ENCODE data around the gene C1orf122. TPM values are rescaled to one million over a fixed set of nuclear protein-coding genes. Genes with fewer than 3 reads are reported as not detected.

The C1orf122 gene
- total RNA-seq, 1 experiment from 2014 or later, result 77.2 TPM

DNA sequence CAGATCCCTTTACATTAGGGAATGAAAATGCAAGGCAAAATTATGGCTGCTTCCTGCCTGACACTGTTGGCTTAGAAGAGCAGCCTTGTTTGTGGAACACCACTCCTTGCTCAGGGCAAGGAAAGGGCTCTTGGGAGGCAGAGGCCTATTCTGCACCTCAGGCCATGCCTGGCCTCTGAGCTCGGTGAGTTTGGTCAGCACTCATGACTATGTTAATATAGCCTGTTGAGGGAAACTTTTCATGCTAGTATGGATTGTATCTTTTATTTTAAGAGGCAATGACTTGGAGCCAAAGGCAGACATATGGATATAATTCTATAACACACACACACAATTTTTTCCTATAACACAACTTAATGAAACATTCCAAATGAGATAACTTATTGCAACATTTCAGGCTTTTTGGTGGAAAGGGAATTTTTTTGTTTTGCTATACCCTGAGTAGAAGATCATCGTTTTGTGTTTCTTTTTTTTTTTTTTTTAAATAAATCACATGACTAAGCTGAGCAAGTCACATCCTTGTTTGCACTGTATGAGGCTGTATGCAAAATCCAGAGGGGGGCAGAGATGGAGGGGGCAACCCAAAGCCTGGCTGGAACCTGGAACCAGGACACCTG lies 6.0 kb downstream of the C1orf122 start:
- ATAC-seq (no peak), DNase-seq (ENCODE audit: low read depth, low spot score) (no peak)
- POLR2A ChIA-PET, result interaction anchor here (0.6 kb wide), 1 partner anchor 63 kb away, joined by 6 read pairs; no protein-coding TSS in a partner anchor
- intact Hi-C loops (cut with micrococcal nuclease; ENCODE audit: unreplicated experiment) (no loop called here), in situ Hi-C loops (cut with HindIII; ENCODE audit: low pct_unique_long_range_greater_than_20kb, low sequenced_read_pairs) (no loop called here)
- no peaks in the 10 kb centered on the region for H3K9me3 ChIP-seq (ENCODE audit: control insufficient read depth, insufficient read depth, low read depth, low read length)
- TF ChIP-seq SIN3A (IDR thresholded peaks at IDR 0.05; ENCODE audit: borderline replicate concordance, insufficient read depth, low read depth, low read length) (no peak), POLR2AphosphoS5 (IDR thresholded peaks at IDR 0.05; ENCODE audit: low read depth, low read length) (no peak), TCF7L2 (IDR thresholded peaks at IDR 0.05; ENCODE audit: low read depth, low read length) (no peak)
- TF ChIP-seq, protein P1, sequence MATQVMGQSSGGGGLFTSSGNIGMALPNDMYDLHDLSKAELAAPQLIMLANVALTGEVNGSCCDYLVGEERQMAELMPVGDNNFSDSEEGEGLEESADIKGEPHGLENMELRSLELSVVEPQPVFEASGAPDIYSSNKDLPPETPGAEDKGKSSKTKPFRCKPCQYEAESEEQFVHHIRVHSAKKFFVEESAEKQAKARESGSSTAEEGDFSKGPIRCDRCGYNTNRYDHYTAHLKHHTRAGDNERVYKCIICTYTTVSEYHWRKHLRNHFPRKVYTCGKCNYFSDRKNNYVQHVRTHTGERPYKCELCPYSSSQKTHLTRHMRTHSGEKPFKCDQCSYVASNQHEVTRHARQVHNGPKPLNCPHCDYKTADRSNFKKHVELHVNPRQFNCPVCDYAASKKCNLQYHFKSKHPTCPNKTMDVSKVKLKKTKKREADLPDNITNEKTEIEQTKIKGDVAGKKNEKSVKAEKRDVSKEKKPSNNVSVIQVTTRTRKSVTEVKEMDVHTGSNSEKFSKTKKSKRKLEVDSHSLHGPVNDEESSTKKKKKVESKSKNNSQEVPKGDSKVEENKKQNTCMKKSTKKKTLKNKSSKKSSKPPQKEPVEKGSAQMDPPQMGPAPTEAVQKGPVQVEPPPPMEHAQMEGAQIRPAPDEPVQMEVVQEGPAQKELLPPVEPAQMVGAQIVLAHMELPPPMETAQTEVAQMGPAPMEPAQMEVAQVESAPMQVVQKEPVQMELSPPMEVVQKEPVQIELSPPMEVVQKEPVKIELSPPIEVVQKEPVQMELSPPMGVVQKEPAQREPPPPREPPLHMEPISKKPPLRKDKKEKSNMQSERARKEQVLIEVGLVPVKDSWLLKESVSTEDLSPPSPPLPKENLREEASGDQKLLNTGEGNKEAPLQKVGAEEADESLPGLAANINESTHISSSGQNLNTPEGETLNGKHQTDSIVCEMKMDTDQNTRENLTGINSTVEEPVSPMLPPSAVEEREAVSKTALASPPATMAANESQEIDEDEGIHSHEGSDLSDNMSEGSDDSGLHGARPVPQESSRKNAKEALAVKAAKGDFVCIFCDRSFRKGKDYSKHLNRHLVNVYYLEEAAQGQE (IDR thresholded peaks at IDR 0.05; ENCODE audit: insufficient read depth in 1 of 2, low read depth in 2 of 2, low read length in 1 of 2), result no peak
- TF ChIP-seq, protein P2, sequence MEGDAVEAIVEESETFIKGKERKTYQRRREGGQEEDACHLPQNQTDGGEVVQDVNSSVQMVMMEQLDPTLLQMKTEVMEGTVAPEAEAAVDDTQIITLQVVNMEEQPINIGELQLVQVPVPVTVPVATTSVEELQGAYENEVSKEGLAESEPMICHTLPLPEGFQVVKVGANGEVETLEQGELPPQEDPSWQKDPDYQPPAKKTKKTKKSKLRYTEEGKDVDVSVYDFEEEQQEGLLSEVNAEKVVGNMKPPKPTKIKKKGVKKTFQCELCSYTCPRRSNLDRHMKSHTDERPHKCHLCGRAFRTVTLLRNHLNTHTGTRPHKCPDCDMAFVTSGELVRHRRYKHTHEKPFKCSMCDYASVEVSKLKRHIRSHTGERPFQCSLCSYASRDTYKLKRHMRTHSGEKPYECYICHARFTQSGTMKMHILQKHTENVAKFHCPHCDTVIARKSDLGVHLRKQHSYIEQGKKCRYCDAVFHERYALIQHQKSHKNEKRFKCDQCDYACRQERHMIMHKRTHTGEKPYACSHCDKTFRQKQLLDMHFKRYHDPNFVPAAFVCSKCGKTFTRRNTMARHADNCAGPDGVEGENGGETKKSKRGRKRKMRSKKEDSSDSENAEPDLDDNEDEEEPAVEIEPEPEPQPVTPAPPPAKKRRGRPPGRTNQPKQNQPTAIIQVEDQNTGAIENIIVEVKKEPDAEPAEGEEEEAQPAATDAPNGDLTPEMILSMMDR (IDR thresholded peaks at IDR 0.05), result no peak
- H3K36me3 ChIP-seq (ENCODE audit: control insufficient read depth, insufficient read depth, low read length), result peaks cover 13% of the 10 kb centered on the region
- no peak overlapping the region for H3K4me3 ChIP-seq (ENCODE audit: low read depth in 2 of 2, low read length in 2 of 2)
- H3K27ac ChIP-seq (ENCODE audit: low read length), result no peak overlapping the region
- H3K4me1 ChIP-seq (ENCODE audit: control insufficient read depth, insufficient read depth, low read length), result peaks cover 23% of the 10 kb centered on the region
- TSS peak; percentile 28 for BruUV-seq (replicated peaks)
- no peaks in the 10 kb centered on the region for H3K27me3 ChIP-seq (ENCODE audit: control insufficient read depth, insufficient read depth, low read length)
- CTCF ChIA-PET, result no interaction called here

DNA sequence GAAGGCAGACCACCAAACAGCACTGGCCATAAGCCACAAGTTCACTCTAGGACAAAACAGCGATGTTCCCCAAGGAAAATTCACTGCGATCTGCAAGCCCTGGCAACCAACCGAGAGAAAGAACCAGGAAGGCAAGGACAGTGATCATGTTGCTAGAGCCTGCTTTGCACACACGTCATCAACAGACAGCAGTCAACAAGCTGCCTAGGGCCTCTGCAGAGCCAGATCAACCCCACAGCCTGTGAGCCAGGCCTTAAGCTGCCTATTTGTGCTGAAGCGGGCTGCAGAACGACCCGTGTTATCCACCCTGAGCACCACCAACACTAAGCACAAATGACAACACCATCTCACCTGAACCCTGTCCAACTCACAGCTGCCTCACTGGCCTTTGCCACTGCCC lies 6.7 kb downstream of the C1orf122 start:
- Histone ChIP-seq H3K27me3 (ENCODE audit: control insufficient read depth, insufficient read depth, low read length) (no peaks in the 10 kb centered on the region), H3K36me3 (ENCODE audit: control insufficient read depth, insufficient read depth, low read length) (peaks cover 12% of the 10 kb centered on the region), H3K4me3 (ENCODE audit: low read depth in 2 of 2, low read length in 2 of 2) (no peak overlapping the region), H3K4me1 (ENCODE audit: control insufficient read depth, insufficient read depth, low read length) (peaks cover 20% of the 10 kb centered on the region), H3K27ac (ENCODE audit: low read length) (no peak overlapping the region), H3K9me3 (ENCODE audit: control insufficient read depth, insufficient read depth, low read depth, low read length) (no peaks in the 10 kb centered on the region)
- POLR2A ChIA-PET, result no interaction called here
- in situ Hi-C loops (cut with HindIII; ENCODE audit: low pct_unique_long_range_greater_than_20kb, low sequenced_read_pairs), result no loop called here
- CTCF ChIA-PET, result no interaction called here
- DNase-seq (ENCODE audit: low read depth, low spot score), result no peak
- no peak for ATAC-seq
- TF ChIP-seq, protein P1 (IDR thresholded peaks at IDR 0.05; ENCODE audit: insufficient read depth in 1 of 2, low read depth in 2 of 2, low read length in 1 of 2), result no peak
- TF ChIP-seq POLR2AphosphoS5 (IDR thresholded peaks at IDR 0.05; ENCODE audit: low read depth, low read length), result no peak
- TF ChIP-seq, protein P2 (IDR thresholded peaks at IDR 0.05), result no peak
- no peak for TF ChIP-seq TCF7L2 (IDR thresholded peaks at IDR 0.05; ENCODE audit: low read depth, low read length)
- TF ChIP-seq SIN3A (IDR thresholded peaks at IDR 0.05; ENCODE audit: borderline replicate concordance, insufficient read depth, low read depth, low read length), result no peak
- intact Hi-C loops (cut with micrococcal nuclease; ENCODE audit: unreplicated experiment), result no loop called here
- BruUV-seq (replicated peaks), result no TSS peak

Measured in Panc1 (cell line).